HG02571 (cell line): ENCODE data around the gene CMIP.

Experiments
- ATAC-seq: cut with Tn5 transposase; IDR thresholded peaks from one replicate; pipeline ENCODE4 v1.9.1; 2021; ENCODE audit warnings: mild to moderate bottlenecking, moderate library complexity; ENCODE audit not compliant: unreplicated experiment

CMIP gene

GRCh38 chr16:81445966-81446906 is 1.6 kb downstream of the CMIP start:
- ATAC-seq, result no peak

- ATAC-seq, result no peak
Observed at GRCh38 chr16:81446907-81447268, 2.3 kb downstream of the CMIP start.

GRCh38 chr16:81447383-81448101 is 2.9 kb downstream of the CMIP start:
- ATAC-seq, result no peak

- ATAC-seq, result no peak
Observed at GRCh38 chr16:81448154-81449131, 3.8 kb downstream of the CMIP start.

- no peak for ATAC-seq
Observed at GRCh38 chr16:81449241-81449640, 4.6 kb downstream of the CMIP start.

GRCh38 chr16:81449899-81450608 is 5.4 kb downstream of the CMIP start:
- ATAC-seq, result no peak

- no peak for ATAC-seq
Observed at GRCh38 chr16:81450783-81451491, 6.3 kb downstream of the CMIP start.

- ATAC-seq, result no peak
Observed at GRCh38 chr16:81451753-81452680, 7.4 kb downstream of the CMIP start.

- no peak for ATAC-seq
Observed at GRCh38 chr16:81453091-81453728, 8.6 kb downstream of the CMIP start.

GRCh38 chr16:81454044-81454443 is 9.4 kb downstream of the CMIP start:
- ATAC-seq, result no peak

- no peak for ATAC-seq
Observed at GRCh38 chr16:81455006-81455405, 10.4 kb downstream of the CMIP start.

- ATAC-seq, result no peak
Observed at GRCh38 chr16:81455720-81456494, 11.3 kb downstream of the CMIP start.

- no peak for ATAC-seq
Observed at GRCh38 chr16:81456523-81457325, 12.1 kb downstream of the CMIP start.

GRCh38 chr16:81457326-81458133 is 12.9 kb downstream of the CMIP start:
- no peak for ATAC-seq

GRCh38 chr16:81458149-81458669 is 13.6 kb downstream of the CMIP start:
- ATAC-seq, result no peak
